GM12878 (cell line): ENCODE measurements around the gene ARAF. TPM values are rescaled to one million over a fixed set of nuclear protein-coding genes. Genes with fewer than 3 reads are reported as not detected.

ENCODE experiments used
- ATAC-seq: fragments of 200-7000 bp; cut with Tn5 transposase; 3 replicates; pipeline ENCODE4 v1.9.1; 2020; ENCODE audit warnings: mild to moderate bottlenecking, moderate library complexity
- BruUV-seq: library from RNA; stranded (reverse); fragments of 400-500 nt; replicated peaks from 2 replicates; lab custom pipeline; 2021; lab: Mats Ljungman, UMichigan
- CTCF ChIA-PET: fragments of 300-600 bp; sonication (Branson Sonifier 250); formaldehyde crosslinking; extraction: SDS; loops from one replicate; lab custom pipeline; 2021; ENCODE audit warnings: inconsistent platforms; lab: Yijun Ruan, JAX
- POLR2A ChIA-PET: fragments of 350-600 bp; formaldehyde crosslinking; extraction: SDS; loops from one replicate; lab custom pipeline; 2021; ENCODE audit warnings: inconsistent platforms; lab: Charles Lee
- RAD21 ChIA-PET: fragments of 300-600 bp; sonication (Branson Sonifier 250); formaldehyde crosslinking; loops from one replicate; lab custom pipeline; 2023; ENCODE audit warnings: antibody characterized with exemption; ENCODE audit not compliant: unreplicated experiment; lab: Charles Lee
- SMC1A ChIA-PET: fragments of 300-600 bp; sonication (Branson Sonifier 250); formaldehyde crosslinking; loops from one replicate; lab custom pipeline; 2023; ENCODE audit not compliant: unreplicated experiment, uncharacterized antibody; lab: Charles Lee
- DNase-seq: peaks from one replicate; pipeline ENCODE4 v3.0.0-alpha.2; 2011; ENCODE audit warnings: low read depth, low spot score
- FAIRE-seq: peaks from 3 replicates; lab custom pipeline; 2011; peaks lifted over from hg19 to GRCh38; lab: Jason Lieb, UNC
- H2AFZ ChIP-seq: 2 replicates; pipeline ENCODE4 v1.6.0; 2011; ENCODE audit warnings: low read depth, low read length, control low read depth; ENCODE audit not compliant: control insufficient read depth
- H3K27ac ChIP-seq: 2 replicates; pipeline ENCODE4 v1.5.1; 2011; ENCODE audit warnings: control low read depth; ENCODE audit not compliant: control insufficient read depth, insufficient read depth
- H3K27me3 ChIP-seq, 2 experiments: replicated peaks in 1 of 2; 2 replicates each; pipeline versions ENCODE4 v1.6.0 to v1.6.1; 2011; ENCODE audit warnings: low read length in 1 of 2; ENCODE audit not compliant: control insufficient read depth in 2 of 2, insufficient read depth in 2 of 2
- H3K36me3 ChIP-seq, 2 experiments: 2 replicates each; pipeline ENCODE4 v1.5.1; 2011; ENCODE audit warnings: low read length in 1 of 2; ENCODE audit not compliant: control insufficient read depth in 2 of 2, insufficient read depth in 2 of 2
- H3K4me1 ChIP-seq: 2 replicates; pipeline ENCODE4 v1.6.1; 2011; ENCODE audit warnings: mild to moderate bottlenecking, low read length, moderate library complexity, mixed read lengths; ENCODE audit not compliant: control insufficient read depth, insufficient read depth
- H3K4me2 ChIP-seq: 2 replicates; pipeline ENCODE4 v1.6.0; 2011; ENCODE audit warnings: control low read depth; ENCODE audit not compliant: control insufficient read depth, insufficient read depth
- H3K4me3 ChIP-seq: fragments of 200-600 bp; sonication (generic); 2 replicates; pipeline ENCODE4 v1.5.1; 2016
- H3K79me2 ChIP-seq: 2 replicates; pipeline ENCODE4 v1.6.0; 2011; ENCODE audit warnings: low read length; ENCODE audit not compliant: control insufficient read depth, insufficient read depth
- H3K9ac ChIP-seq: 2 replicates; pipeline ENCODE4 v1.8.0; 2011; ENCODE audit warnings: low read length, control low read depth, mixed read lengths; ENCODE audit not compliant: control insufficient read depth, insufficient read depth
- H3K9me3 ChIP-seq: replicated peaks from 3 replicates; pipeline ENCODE4 v1.5.1; 2011; ENCODE audit warnings: mild to moderate bottlenecking, low read length; ENCODE audit not compliant: control insufficient read depth, insufficient read depth
- H4K20me1 ChIP-seq: 2 replicates; pipeline ENCODE4 v1.6.0; 2011; ENCODE audit not compliant: control insufficient read depth, insufficient read depth
- JUND ChIP-seq: IDR thresholded peaks from 2 replicates; pipeline ENCODE4 v1.6.1; 2012; ENCODE audit warnings: low read depth, mild to moderate bottlenecking, low read length, improper control_type of control experiment, moderate library complexity
- RAD21 ChIP-seq: IDR thresholded peaks from 2 replicates; pipeline ENCODE4 v1.6.1; 2011; ENCODE audit warnings: mild to moderate bottlenecking, low read depth, low read length, moderate library complexity; ENCODE audit not compliant: insufficient read depth
- SMC3 ChIP-seq: IDR thresholded peaks from 2 replicates; pipeline ENCODE4 v1.6.1; 2011; ENCODE audit warnings: low read length, improper control_type of control experiment, borderline replicate concordance
- SPI1 ChIP-seq: IDR thresholded peaks from 2 replicates; pipeline ENCODE4 v1.6.1; 2011; ENCODE audit warnings: low read depth, mild to moderate bottlenecking, low read length, moderate library complexity, borderline replicate concordance; ENCODE audit not compliant: insufficient read depth
- TAF1 ChIP-seq: IDR thresholded peaks from 2 replicates; pipeline ENCODE4 v1.6.1; 2011; ENCODE audit warnings: mild to moderate bottlenecking, low read depth, low read length, borderline replicate concordance
- WGBS: methylation state at CpG from one replicate; pipeline ENCODE4 v1.1.6; 2016; ENCODE audit warnings: low lambda C conversion rate; ENCODE audit not compliant: insufficient replicate concordance, insufficient coverage; ENCODE audit errors: missing lambda C conversion rate; 5-methylcytosine and 5-hydroxymethylcytosine counted together
- in situ Hi-C: fragments of 300-500 bp; cut with MboI; formaldehyde crosslinking; loops from 9 replicates; pipeline ENCODE4 v1.14.3; 2018; ENCODE audit warnings: mixed read lengths
- intact Hi-C: fragments of 100-400 bp; cut with micrococcal nuclease; formaldehyde crosslinking; loops from one replicate; pipeline ENCODE4 v1.14.2; 2022; ENCODE audit not compliant: unreplicated experiment
- polyA plus RNA-seq, 11 experiments: library from polyadenylated mRNA; depleted of rRNA in 4 of 11; unstranded in 6 of 11; stranded (reverse) in 5 of 11; fragments of >200 nt; fragmentation: Nextera tagmentation in 4 of 11; fragmentation: Illumina TruSeq in 1 of 11; extraction: Ambion mirVana in 4 of 11; extraction: Trizol in 1 of 11; gene quantifications; 1 replicate in 1 of 11; 2 replicates in 10 of 11; pipeline versions ENCODE4 v1.2.1 to v1.2.3, GENCODE V29; 2011 to 2016; ENCODE audit warnings: inconsistent platforms in 2 of 11, missing spikeins in 2 of 11, low read depth in 1 of 11
- total RNA-seq, 4 experiments: library from RNA; depleted of rRNA in 3 of 4; stranded (reverse); fragments of >200 nt in 3 of 4; fragmentation: Illumina TruSeq in 1 of 4; extraction: Trizol in 1 of 4; gene quantifications; 2 replicates each; pipeline versions ENCODE4 v1.2.1 to v1.2.3, GENCODE V29; 2013 to 2021
- TF ChIP-seq, protein P1 (sequence below): fragments of 450-650 bp; IDR thresholded peaks from 2 replicates; pipeline ENCODE4 v1.6.1; 2017; ENCODE audit warnings: borderline replicate concordance
- TF ChIP-seq, protein P2 (sequence below): IDR thresholded peaks from 2 replicates; pipeline ENCODE4 v1.6.1; 2012; ENCODE audit warnings: low read length, inconsistent platforms
- TF ChIP-seq, protein P3 (sequence below): fragments of 450-650 bp; IDR thresholded peaks from 2 replicates; pipeline ENCODE4 v1.6.1; 2017; ENCODE audit warnings: mild to moderate bottlenecking

ARAF gene
- total and polyA plus RNA-seq, 10 of the 15 experiments (the other 5 are each of a cell fraction or from before 2014, with no cell fraction given), result 5.0 to 79.2 (median 39.1) TPM

DNA sequence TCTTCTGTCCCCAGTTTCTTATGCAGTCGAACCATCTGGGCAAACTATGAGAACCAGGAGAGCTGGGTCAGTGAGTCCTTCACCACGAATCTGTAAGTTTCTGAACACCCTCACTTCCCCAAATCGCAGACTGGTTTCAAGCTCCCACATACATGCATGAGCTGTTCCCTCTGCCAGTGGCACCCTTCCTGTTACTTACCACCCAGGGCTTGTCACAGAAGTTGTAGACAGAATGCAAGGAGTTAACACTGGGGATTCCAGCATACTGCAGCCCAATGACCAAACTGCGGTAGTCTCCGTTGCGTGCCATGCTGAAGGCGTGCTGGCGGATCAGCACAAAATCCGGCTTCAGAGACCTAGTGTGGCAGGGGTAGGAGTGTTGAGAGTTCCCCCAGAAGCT is 44.0 kb downstream of the ARAF start:
- Histone ChIP-seq H3K9me3 (no peaks in the 10 kb centered on the region), H3K27me3 (no peaks in the 10 kb centered on the region), H2AFZ (no peak overlapping the region), H3K4me1 (no peaks in the 10 kb centered on the region), H3K36me3 (no peaks in the 10 kb centered on the region), H3K4me2 (no peak overlapping the region), H3K4me3 (no peak overlapping the region), H4K20me1 (no peaks in the 10 kb centered on the region), H3K27ac (no peak overlapping the region), H3K9ac (no peak overlapping the region), H3K79me2 (no peaks in the 10 kb centered on the region)
- whole genome bisulfite sequencing, result 21% methylated on average over 9 of the region's 9 CpGs
- RAD21 ChIA-PET, result no interaction called here
- DNase-seq, result no peak
- in situ Hi-C loops, result no loop called here
- no TSS peak for BruUV-seq
- no peak for FAIRE-seq
- ATAC-seq, result no peak
- TF ChIP-seq SPI1 (peak; percentile 71), RAD21 (no peak), TAF1 (no peak), JUND (no peak), SMC3 (no peak)
- TF ChIP-seq, protein P1, sequence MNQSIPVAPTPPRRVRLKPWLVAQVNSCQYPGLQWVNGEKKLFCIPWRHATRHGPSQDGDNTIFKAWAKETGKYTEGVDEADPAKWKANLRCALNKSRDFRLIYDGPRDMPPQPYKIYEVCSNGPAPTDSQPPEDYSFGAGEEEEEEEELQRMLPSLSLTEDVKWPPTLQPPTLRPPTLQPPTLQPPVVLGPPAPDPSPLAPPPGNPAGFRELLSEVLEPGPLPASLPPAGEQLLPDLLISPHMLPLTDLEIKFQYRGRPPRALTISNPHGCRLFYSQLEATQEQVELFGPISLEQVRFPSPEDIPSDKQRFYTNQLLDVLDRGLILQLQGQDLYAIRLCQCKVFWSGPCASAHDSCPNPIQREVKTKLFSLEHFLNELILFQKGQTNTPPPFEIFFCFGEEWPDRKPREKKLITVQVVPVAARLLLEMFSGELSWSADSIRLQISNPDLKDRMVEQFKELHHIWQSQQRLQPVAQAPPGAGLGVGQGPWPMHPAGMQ, result no peak
- TF ChIP-seq, protein P2, sequence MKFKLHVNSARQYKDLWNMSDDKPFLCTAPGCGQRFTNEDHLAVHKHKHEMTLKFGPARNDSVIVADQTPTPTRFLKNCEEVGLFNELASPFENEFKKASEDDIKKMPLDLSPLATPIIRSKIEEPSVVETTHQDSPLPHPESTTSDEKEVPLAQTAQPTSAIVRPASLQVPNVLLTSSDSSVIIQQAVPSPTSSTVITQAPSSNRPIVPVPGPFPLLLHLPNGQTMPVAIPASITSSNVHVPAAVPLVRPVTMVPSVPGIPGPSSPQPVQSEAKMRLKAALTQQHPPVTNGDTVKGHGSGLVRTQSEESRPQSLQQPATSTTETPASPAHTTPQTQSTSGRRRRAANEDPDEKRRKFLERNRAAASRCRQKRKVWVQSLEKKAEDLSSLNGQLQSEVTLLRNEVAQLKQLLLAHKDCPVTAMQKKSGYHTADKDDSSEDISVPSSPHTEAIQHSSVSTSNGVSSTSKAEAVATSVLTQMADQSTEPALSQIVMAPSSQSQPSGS, result no peak
- TF ChIP-seq, protein P3, sequence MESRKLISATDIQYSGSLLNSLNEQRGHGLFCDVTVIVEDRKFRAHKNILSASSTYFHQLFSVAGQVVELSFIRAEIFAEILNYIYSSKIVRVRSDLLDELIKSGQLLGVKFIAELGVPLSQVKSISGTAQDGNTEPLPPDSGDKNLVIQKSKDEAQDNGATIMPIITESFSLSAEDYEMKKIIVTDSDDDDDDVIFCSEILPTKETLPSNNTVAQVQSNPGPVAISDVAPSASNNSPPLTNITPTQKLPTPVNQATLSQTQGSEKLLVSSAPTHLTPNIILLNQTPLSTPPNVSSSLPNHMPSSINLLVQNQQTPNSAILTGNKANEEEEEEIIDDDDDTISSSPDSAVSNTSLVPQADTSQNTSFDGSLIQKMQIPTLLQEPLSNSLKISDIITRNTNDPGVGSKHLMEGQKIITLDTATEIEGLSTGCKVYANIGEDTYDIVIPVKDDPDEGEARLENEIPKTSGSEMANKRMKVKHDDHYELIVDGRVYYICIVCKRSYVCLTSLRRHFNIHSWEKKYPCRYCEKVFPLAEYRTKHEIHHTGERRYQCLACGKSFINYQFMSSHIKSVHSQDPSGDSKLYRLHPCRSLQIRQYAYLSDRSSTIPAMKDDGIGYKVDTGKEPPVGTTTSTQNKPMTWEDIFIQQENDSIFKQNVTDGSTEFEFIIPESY, result no peak
- CTCF ChIA-PET, result interaction anchor here (1.0 to 1.4 kb wide), 2 partner anchors 9 to 38 kb away, joined by 4 read pairs; no protein-coding TSS in a partner anchor
- intact Hi-C loops, result no loop called here
- SMC1A ChIA-PET, result no interaction called here
- POLR2A ChIA-PET, result no interaction called here
